AG04449 (cell line): Measurements from ENCODE around the gene MYO5A.
"Not testable (repeated sequence)": the region's sequence is repeated elsewhere in the genome, so short reads cannot be mapped to it uniquely, and the experiment has no call there.

Source experiments
- CTCF ChIA-PET: fragments of 350-600 bp; formaldehyde crosslinking; extraction: SDS; loops from one replicate; lab custom pipeline; 2021; ENCODE audit warnings: antibody characterized with exemption; lab: Yijun Ruan, JAX
- POLR2A ChIA-PET: fragments of 400-600, 350-600 bp; formaldehyde crosslinking; extraction: SDS; loops from one replicate; lab custom pipeline; 2020; ENCODE audit warnings: antibody characterized with exemption, inconsistent platforms; lab: Yijun Ruan, JAX
- DNase-seq: peaks from one replicate; pipeline ENCODE4 v3.0.0-alpha.2; 2010; ENCODE audit warnings: low read depth, low spot score
- H3K4me3 ChIP-seq: 2 replicates; pipeline ENCODE4 v1.5.1; 2011; ENCODE audit warnings: low read depth, mild to moderate bottlenecking, control low read depth, low read length
- CTCF ChIP-seq: IDR thresholded peaks from one replicate; pipeline ENCODE4 v1.5.1; 2011; ENCODE audit warnings: mild to moderate bottlenecking, moderate library complexity, low read length, control low read depth, inconsistent platforms; ENCODE audit not compliant: insufficient read depth; ENCODE audit errors: missing control alignments

Gene MYO5A

GRCh38 chr15:52521682-52522081 is 7.0 kb downstream of the MYO5A start:
- no peak for DNase-seq
- H3K4me3 ChIP-seq = no peak overlapping the region
- TF ChIP-seq CTCF = no peak
- ChIA-PET POLR2A (no interaction called here), CTCF (no interaction called here)

GRCh38 chr15:52520421-52520820 is 8.3 kb downstream of the MYO5A start:
- ChIA-PET CTCF (interaction anchor here (1.3 kb wide), 1 partner anchor 189 kb away, joined by 5 read pairs; no protein-coding TSS in a partner anchor), POLR2A (no interaction called here)
- DNase-seq = no peak
- H3K4me3 ChIP-seq = no peak overlapping the region
- TF ChIP-seq CTCF = no peak

GRCh38 chr15:52518487-52519371 is 10.0 kb downstream of the MYO5A start:
- DNase-seq = no peak
- H3K4me3 ChIP-seq = no peak overlapping the region
- no peak for TF ChIP-seq CTCF
- ChIA-PET CTCF (interaction anchor here (1.5 kb wide), 1 partner anchor 10 kb away, joined by 3 read pairs; no protein-coding TSS in a partner anchor), POLR2A (no interaction called here)

GRCh38 chr15:52517014-52517413 is 11.7 kb downstream of the MYO5A start:
- ChIA-PET POLR2A (no interaction called here), CTCF (no interaction called here)
- no peak for TF ChIP-seq CTCF
- DNase-seq = no peak
- H3K4me3 ChIP-seq = no peak overlapping the region

GRCh38 chr15:52515343-52515742 is 13.3 kb downstream of the MYO5A start:
- ChIA-PET POLR2A (no interaction called here), CTCF (interaction anchor here (0.5 kb wide), 1 partner anchor 27 kb away, joined by 3 read pairs; no protein-coding TSS in a partner anchor)
- no peak overlapping the region for H3K4me3 ChIP-seq
- DNase-seq = no peak
- no peak for TF ChIP-seq CTCF

GRCh38 chr15:52514482-52514881 is 14.2 kb downstream of the MYO5A start:
- CTCF ChIA-PET = no interaction called here
- no peak overlapping the region for H3K4me3 ChIP-seq
- no peak for TF ChIP-seq CTCF
- POLR2A ChIA-PET = no interaction called here
- no peak for DNase-seq

- H3K4me3 ChIP-seq, DNase-seq, POLR2A ChIA-PET: not testable (repeated sequence)
- CTCF ChIA-PET = interaction anchor here (1.1 kb wide), 1 partner anchor 256 kb away, joined by 3 read pairs; no protein-coding TSS in a partner anchor
Observed at GRCh38 chr15:52512869-52513268, 15.8 kb downstream of the MYO5A start.
